K562 treated with DMSO at 1 percent for 48 hours (cell line): ENCODE results near the gene GOLGA6L1. TPM values are rescaled to one million over a fixed set of nuclear protein-coding genes. Genes with fewer than 3 reads are reported as not detected.

Experiments
- total RNA-seq: library from RNA; unstranded; fragments of 300-600 nt; gene quantifications from 2 replicates; pipeline ENCODE4 v1.2.3, GENCODE V29; 2022; ENCODE audit warnings: low replicate concordance; ENCODE audit errors: extremely low read depth

Gene GOLGA6L1
- total RNA-seq = not detected in 2 replicates

GRCh38 chr15:23136722-23137121 lies at the start of gene GOLGA6L1:
Gene GOLGA6L1 (minus strand): TSS chr15:23136822. CDS start chr15:23136731, 91 bp downstream.

Other genes with a start within 250 kb of the GOLGA6L1 start
- 1,958 TPM in 1 of 2 replicates, not detected in the other for gene CYFIP1, start 156.5 kb downstream of the GOLGA6L1 start, total RNA-seq
- not detected in 2 replicates for gene TUBGCP5, start 97.3 kb downstream of the GOLGA6L1 start, total RNA-seq
- not detected in 2 replicates for gene GOLGA6L26, start 197.4 kb upstream of the GOLGA6L1 start, total RNA-seq
- not detected in 2 replicates for gene GOLGA8S, start 217.9 kb upstream of the GOLGA6L1 start, total RNA-seq